ENCODE measurements around the gene PLVAP. TPM values are rescaled to one million over a fixed set of nuclear protein-coding genes. Genes with fewer than 3 reads are reported as not detected.

Gene PLVAP
- total RNA-seq, 1 donor from 2014 or later: not detected

GRCh38 chr19:17303167-17303939 lies 73.8 kb downstream of the PLVAP start, which contains the start of gene ABHD8:
Gene ABHD8 (minus strand): TSS chr19:17303425. CDS start chr19:17301616, 1,809 bp downstream.
- Histone ChIP-seq H3K4me3 (ENCODE audit: low read depth, low read length) (peak within 1 kb of the TSS; percentile 70), H3K36me3 (ENCODE audit: control insufficient read depth, insufficient read depth, low read length) (no peaks in the 10 kb centered on the region), H3K27me3 (ENCODE audit: control insufficient read depth, insufficient read depth, low read length) (no peaks in the 10 kb centered on the region)
- TF ChIP-seq CTCF (IDR thresholded peaks at IDR 0.05; ENCODE audit: insufficient read depth, low read length, severe bottlenecking): peak; percentile 55
- no peak for FAIRE-seq
- peak; percentile 81 for DNase-seq (ENCODE audit: low read depth)

- DNase-seq (ENCODE audit: low read depth): peak; percentile 20
These were observed 74.6 kb downstream of the PLVAP start for GRCh38 chr19:17302391-17303166.

More at GRCh38 chr19:17302391-17303166, 74.6 kb downstream of the PLVAP start:
- H3K27me3 ChIP-seq (ENCODE audit: control insufficient read depth, insufficient read depth, low read length): no peaks in the 10 kb centered on the region
- FAIRE-seq: no peak
- TF ChIP-seq CTCF (IDR thresholded peaks at IDR 0.05; ENCODE audit: insufficient read depth, low read length, severe bottlenecking): no peak
- H3K4me3 ChIP-seq (ENCODE audit: low read depth, low read length): peak overlapping the region; percentile 70
- no peaks in the 10 kb centered on the region for H3K36me3 ChIP-seq (ENCODE audit: control insufficient read depth, insufficient read depth, low read length)

Other genes starting within 250 kb of the PLVAP start
- gene USE1, start 162.0 kb downstream of the PLVAP start, total RNA-seq: 8.3 and 11.8 TPM in 2 replicates
- gene OCEL1, start 151.1 kb downstream of the PLVAP start, total RNA-seq: 2.0 and 3.2 TPM in 2 replicates
- gene NR2F6, start 131.4 kb downstream of the PLVAP start, total RNA-seq: 93.8 and 124 TPM in 2 replicates
- gene USHBP1, start 112.6 kb downstream of the PLVAP start, total RNA-seq: 0.13 TPM in 1 of 2 replicates, not detected in the other
- 45.8 and 60.9 TPM in 2 replicates for gene BABAM1, start 109.9 kb downstream of the PLVAP start, total RNA-seq
- gene ANKLE1, start 95.4 kb downstream of the PLVAP start, total RNA-seq: 0.38 and 0.53 TPM in 2 replicates
- gene ABHD8, start 73.9 kb downstream of the PLVAP start, total RNA-seq: 6.1 and 9.9 TPM in 2 replicates
- gene MRPL34, start 71.5 kb downstream of the PLVAP start, total RNA-seq: 23.7 and 24.3 TPM in 2 replicates
- gene DDA1, start 67.8 kb downstream of the PLVAP start, total RNA-seq: 9.0 and 21.1 TPM in 2 replicates
- gene ANO8, start 42.5 kb downstream of the PLVAP start, total RNA-seq: 2.6 and 4.0 TPM in 2 replicates
- 16.5 and 48.4 TPM in 2 replicates for gene GTPBP3, start 39.8 kb downstream of the PLVAP start, total RNA-seq
- gene CCDC194, start 16.9 kb upstream of the PLVAP start, total RNA-seq: not detected in 2 replicates
- 2.2 and 8.7 TPM in 2 replicates for gene BST2, start 28.3 kb upstream of the PLVAP start, total RNA-seq
- gene MVB12A, start 42.7 kb upstream of the PLVAP start, total RNA-seq: 22.9 and 23.8 TPM in 2 replicates
- 0.13 TPM in 1 of 2 replicates, not detected in the other for gene TMEM221, start 71.3 kb upstream of the PLVAP start, total RNA-seq
- not detected in 2 replicates for gene NXNL1, start 83.6 kb upstream of the PLVAP start, total RNA-seq
- 5.9 and 7.9 TPM in 2 replicates for gene SLC27A1, start 93.2 kb upstream of the PLVAP start, total RNA-seq
- 41.1 and 67.2 TPM in 2 replicates for gene PGLS, start 134.3 kb upstream of the PLVAP start, total RNA-seq
- 74.2 and 75.1 TPM in 2 replicates for gene COLGALT1, start 178.3 kb upstream of the PLVAP start, total RNA-seq

Measured in bronchial epithelial cell (primary cell).